GM21381 (cell line): ENCODE measurements around the gene MED31.
A peak's percentile ranks its signal among the peaks of the same experiment; 100 is the strongest.
"Not testable (repeated sequence)": the region's sequence is repeated elsewhere in the genome, so short reads cannot be mapped to it uniquely, and the experiment has no call there.

ENCODE experiments used
- ATAC-seq: cut with Tn5 transposase; IDR thresholded peaks from one replicate; pipeline ENCODE4 v1.9.1; 2021; ENCODE audit warnings: mild to moderate bottlenecking, moderate library complexity; ENCODE audit not compliant: unreplicated experiment

The MED31 gene

DNA sequence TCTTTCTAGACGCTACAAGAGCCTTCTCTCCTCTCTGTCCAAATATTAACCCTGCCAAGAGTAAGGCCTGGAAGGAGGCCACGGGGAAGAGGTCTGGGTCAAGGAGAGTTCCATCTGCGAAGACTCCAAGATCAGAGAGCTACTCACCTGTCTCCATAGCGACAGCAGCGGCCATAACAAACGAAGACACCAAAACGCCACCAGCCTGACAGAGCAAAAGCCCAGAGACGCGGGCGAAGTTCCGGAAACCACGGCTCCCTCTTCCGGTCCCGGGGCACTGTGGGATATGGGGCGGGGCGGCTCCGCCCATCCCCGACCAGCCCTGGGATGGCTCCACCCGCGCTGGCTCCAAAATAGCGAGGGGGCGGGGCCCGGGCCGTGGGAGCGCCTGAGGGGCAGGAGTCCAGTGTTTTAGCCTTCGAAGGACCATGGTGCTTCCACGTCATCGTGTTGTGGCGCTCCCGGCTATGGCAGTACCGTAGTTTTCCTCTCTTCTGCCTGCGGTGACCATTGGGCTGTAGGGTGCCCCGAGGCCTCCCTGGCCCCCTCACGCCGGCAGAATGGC is at the start of gene MED31, which contains the start of gene C17orf100:
MED31 (minus strand) TSS at position 252 of the 565 bp plus-strand sequence; CDS start at position 175, 77 bp downstream.
C17orf100 (plus strand) TSS at position 409 of the 565 bp plus-strand sequence; CDS start at position 561, 152 bp downstream.
- peak; percentile 87 for ATAC-seq

DNA sequence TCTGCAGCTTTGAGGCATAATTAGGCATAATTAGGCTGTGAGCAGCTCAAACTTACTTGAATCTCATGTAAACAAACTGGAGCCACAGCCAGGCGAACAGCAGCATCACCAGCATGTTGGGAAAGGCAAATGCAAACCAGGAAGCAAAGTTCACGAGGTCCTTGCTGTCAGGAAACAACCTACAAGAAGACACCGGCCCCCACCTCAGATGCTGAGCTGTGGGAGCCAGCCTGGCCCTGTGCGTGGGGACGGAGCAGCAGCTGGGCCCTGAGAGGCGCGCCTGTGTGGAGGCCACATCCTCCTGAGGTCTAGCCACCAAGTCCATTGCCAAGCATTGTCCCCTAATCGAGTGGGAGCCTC is 49.5 kb upstream of the MED31 start:
- no peak for ATAC-seq

DNA sequence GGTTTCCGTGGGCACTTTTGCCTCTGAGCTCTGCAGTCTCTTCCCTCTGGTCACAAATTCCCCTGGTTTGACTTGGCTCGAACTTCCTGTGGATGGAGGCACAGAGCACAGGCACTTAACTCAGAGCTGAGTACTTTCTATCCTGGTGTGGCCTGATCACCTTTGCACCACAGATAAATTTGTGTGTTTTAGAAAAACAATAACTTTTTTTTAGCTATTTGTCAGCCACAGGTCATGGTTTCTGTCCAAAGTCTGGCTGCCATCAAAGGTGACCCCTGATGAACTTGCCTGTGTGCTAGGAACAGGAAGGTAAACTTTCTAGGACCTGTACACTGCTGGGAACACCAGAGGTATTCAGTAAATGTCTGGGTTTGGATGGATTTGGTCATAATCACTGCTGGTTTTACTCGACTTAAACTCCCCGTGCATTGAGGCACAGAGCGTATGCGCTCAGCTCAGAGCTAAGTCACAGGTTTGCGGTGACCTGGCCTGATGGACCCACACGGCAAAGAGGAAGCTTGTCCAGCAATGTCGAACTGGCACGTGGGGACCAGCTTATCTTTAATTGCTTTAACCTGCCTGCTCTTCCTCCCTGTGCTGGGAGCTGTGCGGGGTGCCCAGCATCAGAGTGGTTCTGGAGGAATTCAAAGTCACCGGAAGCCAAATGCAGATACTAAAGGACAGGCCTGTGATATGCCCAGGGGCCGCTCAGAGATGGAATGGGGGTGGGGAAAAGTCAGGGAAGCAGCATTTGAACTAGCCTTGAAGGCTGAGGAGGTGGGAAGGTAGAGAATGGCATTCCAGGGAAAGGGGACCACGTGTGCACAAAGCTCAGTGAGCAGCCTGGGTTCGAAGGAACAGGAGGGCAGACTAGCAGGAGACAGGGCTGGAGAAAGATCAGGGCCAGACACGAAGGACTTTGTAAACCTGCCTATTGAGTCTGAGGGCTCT is 48.9 kb upstream of the MED31 start:
- no peak for ATAC-seq

DNA sequence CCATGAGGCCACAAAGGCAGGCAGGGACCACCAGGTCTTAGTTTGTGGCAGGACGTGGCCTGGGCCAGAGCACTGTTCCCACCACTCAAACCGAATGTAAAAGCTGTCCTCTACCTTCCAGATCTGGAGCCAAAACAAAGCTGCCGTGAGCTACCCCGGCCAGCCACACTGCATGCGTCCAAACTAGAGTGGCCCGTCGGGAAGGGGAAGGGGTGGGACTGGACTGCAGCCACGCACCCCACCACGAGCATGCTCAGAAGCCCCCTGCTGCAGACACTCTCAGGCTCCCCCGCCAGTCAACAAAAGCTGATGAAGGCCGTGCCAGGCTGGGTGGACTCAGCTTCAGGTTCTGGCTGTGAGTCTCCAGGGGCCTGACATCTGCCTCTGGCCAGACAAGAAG is 46.6 kb upstream of the MED31 start:
- ATAC-seq = no peak

DNA sequence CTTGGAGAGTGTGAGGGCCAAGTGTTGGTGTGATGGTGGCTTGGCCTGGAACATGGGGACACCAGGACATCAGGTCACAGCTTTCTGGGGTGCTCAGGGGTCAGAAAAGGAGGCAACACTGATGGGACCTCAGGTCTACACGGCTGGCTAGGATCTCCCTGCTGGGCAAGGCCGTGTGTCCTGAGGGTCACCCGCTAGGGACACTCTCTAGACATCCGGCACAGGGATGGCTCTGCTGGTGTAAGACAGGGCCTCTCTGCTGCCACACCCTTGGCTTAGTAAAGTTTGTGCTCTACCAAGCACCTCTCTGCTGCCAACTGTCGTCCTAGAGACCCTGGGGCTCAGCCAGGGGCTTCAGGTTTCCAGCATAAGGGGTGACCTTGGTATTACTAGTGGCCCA is 45.5 kb upstream of the MED31 start:
- ATAC-seq = no peak

DNA sequence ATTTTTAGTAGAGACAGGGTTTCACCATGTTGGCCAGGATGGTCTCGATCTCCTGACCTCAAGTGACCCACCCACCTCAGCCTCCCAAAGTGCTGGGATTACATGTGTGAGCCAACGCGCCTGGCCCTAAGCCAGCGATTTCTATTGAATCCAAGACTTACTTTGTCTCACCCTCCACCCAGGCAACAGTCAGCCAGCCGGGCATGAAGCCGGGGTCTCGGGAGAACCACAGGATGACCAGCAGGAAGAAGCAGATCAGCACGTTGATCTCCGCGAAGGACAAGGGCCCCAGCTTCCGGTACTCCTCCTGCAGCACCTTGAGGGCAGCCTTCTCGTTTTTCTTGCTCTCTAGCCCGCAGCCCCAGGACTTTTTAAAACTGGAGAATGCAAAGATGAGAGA is 44.2 kb upstream of the MED31 start:
- no peak for ATAC-seq

DNA sequence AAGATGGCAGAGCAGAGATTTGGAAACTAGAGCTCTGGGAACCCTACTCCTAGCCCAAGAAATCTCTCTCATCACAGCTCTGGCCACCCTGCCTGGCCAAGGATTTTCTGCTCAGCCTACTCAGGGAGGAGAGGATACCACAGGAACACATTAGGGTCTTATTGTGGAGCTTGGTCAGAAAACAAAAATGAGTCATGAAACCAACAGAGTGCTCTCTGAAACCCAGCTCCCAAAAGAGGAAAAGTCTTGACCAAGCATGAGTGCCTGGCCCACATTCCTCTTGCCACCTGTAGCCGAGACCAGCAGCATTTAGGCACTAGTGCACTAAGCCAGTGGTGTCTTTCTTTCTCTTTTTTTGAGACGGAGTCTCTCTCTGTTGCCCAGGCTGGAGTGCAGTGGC is 43.6 kb upstream of the MED31 start:
- no peak for ATAC-seq

DNA sequence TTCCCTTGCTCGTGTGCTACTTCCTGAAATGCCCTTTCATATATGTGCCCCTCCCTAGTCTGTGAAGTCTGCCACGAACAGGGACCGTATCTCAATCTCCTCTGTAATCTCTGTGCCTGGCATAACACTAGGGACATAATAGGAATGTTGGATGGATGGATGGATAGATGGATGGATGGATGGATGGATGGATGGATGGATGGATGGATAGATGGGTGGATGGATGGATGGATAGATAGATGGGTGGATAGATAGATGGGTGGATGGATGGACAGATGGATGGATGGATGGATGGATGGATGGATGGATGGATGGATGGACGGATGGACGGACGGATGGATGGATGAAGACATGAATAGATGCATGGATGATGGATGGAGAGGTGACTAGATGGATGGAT is 40.6 kb upstream of the MED31 start:
- ATAC-seq = not testable (repeated sequence)

DNA sequence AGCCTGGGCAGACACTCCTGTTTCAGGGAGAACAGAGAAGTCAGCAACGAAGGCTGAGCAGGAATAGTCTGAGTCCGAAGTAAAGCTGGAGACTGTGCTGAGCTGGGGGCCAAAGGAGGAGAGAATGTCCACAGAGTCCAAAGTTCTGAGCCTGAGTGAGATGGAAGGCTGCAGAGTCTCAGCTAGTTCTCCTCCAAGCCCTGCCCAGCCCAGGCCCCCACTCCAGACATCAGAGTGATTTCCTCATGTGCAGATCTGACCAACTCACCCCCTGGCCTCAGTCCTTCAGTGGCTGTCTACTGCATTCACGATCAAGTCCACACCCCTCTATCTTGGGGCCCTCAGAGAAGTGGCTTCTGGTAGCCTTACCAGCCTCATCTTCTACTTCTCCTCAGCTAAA is 40.1 kb upstream of the MED31 start:
- ATAC-seq = no peak

DNA sequence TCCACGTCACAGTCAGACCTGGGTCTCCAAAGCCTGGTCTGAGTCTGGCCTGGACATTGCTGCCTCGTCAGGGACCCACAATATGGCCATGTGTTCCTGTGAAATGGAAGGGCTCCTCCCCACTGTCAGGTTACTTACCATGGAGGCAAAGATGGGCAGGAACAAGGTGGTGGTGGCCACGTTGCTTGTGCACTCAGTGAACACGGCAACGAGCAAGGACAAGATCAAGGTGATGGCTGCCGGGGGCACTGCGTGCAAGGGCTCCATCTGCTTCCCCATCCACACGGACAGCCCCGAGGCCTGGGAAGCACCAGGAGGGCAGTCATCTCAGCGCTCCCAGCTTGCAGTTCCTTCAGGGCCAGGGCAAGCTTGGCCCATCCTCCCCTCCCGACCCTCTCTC is 39.2 kb upstream of the MED31 start:
- no peak for ATAC-seq

DNA sequence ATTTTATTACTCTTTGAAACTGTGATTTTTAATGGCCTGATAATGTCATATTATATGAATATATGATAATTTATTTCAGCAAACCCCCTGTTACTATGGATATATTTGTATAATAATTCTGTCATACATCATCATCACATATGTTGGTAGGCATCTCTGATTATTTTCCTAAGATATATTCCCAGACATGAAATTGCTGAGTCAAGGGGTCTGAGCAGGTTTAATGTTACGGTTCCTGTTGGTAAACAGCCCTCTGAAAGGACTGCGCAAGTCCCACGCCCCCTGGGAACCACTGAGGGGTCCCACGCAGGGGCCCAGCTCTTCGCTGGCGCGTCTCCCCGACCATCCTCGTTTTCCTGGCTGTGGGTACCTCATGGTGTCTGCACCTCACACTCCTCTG is 37.5 kb upstream of the MED31 start:
- no peak for ATAC-seq

DNA sequence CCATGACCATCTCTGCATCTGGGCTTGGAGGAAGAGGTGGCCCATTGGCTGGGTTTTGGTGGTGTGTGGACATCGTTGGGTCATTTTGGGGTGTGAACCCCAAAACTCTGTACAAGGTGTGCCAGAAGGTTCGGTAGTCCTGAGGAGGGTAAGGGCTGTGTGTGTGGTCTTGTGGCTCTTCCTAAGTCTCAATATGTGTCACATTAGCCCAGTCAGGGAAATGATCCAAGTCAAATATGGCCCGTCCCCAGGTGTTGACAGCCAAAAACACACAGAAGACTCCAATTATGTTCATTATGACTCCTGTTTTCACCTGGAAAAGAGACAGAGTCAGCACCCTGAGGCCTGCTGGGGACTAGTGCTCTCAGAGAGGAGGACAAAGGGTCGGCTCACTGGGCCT is 34.6 kb upstream of the MED31 start:
- ATAC-seq = no peak

DNA sequence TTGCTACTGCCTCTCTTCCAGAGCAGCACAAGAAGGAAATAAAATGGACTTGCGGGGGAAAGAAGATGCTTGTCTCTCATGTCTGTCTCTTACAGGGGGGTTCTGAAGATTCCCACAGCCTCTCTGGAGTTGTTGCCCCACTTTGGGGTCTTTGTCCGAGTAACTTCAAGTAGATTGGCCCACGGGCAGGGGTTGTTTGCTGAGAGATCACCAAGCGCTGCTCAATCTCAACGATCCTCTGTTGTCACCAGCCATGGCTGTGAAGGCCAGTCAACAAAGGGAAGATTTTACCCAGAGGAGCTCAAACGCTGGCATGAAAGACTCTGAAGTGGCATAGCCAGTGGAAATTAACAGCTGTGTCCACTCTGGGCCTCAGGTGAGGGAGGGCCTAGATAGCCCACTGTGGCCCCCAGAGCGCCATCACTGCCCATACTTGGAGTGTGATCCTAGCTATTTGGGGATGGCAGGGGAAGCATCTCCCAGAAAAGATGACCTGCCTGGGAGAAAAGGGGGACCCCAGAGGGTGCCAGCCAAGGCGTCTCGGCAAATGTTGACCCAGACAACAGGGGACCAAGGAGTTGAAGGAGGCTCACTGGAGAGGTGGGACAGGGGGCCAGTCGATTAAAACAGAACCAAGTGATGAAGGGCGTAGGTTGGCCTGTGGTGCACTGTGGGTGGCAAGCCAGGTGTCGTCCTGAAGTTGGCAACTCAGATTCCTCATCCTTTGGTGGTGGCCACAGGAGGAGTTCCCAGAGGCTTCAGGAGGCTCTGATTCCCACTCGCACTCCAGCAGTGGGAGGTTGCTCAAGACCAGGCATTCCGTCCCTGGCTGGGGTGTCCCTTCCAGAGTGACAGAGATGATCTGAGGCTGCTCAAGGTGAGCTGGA is 33.7 kb upstream of the MED31 start:
- ATAC-seq = no peak

DNA sequence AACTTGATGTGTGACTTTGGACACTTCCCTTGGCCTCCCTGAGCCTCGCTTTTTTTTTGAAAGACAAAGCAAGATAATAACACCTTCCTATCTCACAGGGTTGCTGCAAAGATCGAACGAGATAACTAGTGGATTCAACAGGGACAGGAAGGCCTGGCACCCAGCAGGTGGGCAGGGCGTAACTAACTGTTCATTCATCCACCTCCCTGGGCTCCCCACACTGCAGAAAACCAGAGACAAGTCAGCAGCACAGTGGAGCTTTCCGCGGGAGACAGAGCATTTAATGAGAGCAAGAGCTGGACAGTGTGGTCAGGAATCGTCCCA is 33.0 kb upstream of the MED31 start:
- no peak for ATAC-seq

DNA sequence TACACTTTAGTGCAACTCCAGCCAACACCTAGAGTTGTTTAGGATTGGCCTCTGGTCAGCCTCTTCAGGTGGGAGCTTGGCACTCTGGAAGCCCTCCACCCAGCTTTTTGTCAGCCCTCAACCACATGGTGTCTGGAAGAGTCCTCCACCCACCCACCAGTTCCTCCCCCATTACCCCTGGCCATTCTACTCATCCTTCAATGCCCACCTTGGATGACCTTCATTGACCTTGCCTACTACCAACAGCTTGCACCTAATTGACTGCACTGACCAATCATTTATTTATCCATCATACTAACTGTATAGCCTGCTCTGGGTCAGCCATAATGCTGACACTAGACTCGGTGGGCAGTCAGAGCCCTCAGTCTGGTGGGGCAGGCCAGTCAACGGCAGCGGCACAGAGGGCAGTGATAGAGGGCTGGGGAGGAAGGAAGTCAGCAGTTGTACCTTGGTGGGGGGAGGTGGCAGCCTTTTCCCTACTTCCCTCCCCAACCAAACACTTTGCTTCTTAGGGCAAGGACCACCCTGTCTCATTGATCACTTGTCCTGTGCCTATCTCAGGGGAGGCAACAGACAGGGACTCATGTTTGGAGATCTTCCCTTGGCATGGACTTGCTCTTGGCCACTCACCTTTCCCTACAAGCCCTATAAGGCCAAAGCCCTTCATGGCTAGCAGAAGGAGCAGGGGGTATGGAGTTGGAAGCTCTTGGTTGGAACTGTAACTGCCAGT is 32.5 kb upstream of the MED31 start:
- no peak for ATAC-seq

DNA sequence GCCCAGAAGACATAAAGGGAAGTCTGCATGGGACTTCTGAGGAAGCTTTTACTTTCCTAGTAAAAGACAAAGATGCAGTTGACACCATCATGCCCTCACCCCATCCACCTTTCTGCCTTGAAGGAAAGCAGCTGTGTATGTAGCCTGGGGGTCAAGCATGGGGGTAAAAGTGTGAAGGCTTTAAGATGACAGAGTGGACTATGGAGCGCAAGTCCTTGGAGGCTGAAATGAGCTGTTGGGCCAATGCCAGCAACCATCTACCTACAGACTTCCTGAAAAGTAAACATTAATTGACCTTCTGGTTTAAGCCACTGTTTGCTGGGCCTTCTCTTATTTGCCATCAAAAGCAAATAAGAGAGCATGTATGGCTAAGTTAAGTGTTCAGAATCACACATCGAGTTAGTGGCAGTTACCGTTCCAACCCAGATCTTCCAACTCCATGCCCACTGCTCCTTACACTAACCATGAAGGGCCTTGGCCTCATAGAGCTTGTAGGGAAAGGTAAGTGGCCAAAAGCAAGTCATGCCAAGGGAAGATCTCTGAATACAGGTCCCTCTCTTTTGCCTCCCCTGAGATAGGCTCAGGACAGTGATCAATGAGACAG is 31.8 kb upstream of the MED31 start:
- no peak for ATAC-seq

DNA sequence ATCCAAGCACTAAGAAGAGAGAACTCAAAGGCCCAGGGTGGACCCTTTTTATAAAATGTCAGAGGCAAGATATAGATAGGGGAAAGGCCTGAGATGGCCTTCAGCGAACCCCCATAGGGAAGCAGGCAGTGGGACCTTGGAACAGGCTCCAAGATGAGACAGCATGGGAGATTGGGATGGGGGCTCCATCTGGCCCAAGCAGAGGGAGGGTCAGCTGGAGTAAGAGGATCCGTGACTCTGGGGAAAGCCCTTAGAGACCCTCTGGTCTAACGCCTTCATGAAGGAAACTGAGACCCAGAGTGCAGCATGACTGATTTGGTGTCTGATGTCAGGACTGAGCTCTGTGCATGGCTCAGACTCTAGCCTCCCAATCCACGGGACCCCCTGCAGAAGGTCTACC is 30.9 kb upstream of the MED31 start:
- ATAC-seq = no peak

DNA sequence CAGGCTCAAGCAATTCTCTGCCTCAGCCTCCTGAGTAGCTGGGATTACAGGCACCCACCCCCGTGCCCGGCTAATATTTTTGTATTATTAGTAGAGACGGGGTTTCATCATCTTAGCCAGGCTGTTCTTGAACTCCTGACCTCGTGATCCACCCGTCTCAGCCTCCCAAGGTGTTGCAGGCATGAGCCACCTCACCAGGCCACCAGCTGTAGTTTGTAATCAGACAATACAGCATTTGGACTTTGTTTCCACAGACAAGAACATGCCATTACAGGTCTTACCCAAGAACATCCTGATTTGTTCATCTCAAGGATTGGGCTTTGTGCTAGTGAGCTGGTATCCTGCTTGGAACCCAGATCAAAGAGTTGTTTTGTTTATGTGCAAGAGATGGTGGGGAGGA is 30.3 kb upstream of the MED31 start:
- ATAC-seq = no peak

DNA sequence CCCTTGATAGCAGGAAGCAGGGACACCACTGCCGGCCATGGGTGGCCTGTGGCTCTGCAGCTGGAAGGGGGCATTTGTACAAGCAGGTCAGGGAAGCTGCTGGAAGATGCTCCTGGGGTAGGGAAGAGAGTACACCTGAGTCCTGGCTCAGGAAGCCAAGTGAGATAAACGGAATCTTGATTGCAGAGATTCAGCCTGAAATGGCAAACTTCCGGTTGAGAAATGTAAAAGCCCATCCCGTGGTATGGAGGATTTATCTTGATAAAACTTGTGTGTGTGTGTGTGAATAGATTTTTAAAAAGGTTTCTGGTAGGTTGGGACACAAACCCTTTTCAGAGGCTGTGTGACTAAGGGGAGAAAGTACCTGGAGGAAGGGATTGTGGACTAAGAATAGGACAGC is 29.8 kb upstream of the MED31 start:
- no peak for ATAC-seq

DNA sequence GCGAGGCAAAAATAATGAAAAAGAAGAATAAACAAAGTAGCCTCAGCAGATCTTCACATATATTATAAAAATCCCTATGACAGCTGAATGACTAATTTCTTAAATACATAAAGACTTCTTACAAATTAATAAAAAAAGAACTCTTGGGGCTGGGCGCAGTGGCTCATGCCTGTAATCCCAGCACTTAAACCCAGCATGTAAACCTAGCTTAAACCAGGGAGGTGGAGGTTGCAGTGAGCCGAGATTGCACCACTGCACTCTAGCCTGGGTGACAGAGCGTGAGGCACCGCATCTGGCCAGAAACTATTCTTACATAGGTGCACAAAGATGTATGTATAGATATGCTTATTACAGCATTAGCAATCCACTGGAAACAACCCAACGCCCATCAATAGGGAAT is 27.8 kb upstream of the MED31 start:
- ATAC-seq = no peak

DNA sequence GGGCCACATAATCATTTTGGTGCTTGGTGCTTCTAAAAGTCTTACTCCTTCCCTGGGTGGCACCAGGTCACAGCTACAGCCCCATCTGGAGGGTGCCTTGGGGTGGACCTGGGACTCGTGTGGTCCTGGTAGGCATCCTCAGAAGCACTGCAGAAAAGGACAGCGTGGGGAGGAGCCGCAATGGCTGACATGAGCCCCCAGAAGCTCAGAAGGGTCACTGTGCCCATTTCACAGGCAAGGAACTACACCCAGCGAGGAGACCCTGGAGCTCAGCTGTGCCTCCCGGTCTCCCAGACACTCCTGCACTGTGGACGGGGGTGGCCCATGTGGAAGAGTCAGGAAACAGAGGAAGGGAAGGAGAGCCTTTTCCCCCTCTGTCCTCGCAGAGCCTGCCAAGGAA is 26.5 kb upstream of the MED31 start:
- ATAC-seq = no peak
